Dendritic cell treated with granulocyte-macrophage colony-stimulating factor and Interleukin-4, amounts not matched to agents 40 ng/mL and 50 ng/mL, for 4 days (primary cell): ENCODE data around the gene COL24A1.

Experiments used
- H3K27ac Mint-ChIP-seq: one replicate; pipeline ENCODE4 v1.8.0; 2022; ENCODE audit warnings: mild to moderate bottlenecking, mixed read lengths
- H3K27me3 Mint-ChIP-seq: one replicate; pipeline ENCODE4 v1.8.0; 2022; ENCODE audit warnings: mild to moderate bottlenecking, mixed read lengths
- H3K36me3 Mint-ChIP-seq: one replicate; pipeline ENCODE4 v1.8.0; 2022; ENCODE audit warnings: low read depth, mixed read lengths
- H3K4me1 Mint-ChIP-seq: one replicate; pipeline ENCODE4 v1.8.0; 2022; ENCODE audit warnings: low read depth, mixed read lengths
- H3K4me3 Mint-ChIP-seq: one replicate; pipeline ENCODE4 v1.8.0; 2022; ENCODE audit warnings: mild to moderate bottlenecking, moderate library complexity, mixed read lengths
- H3K9me3 Mint-ChIP-seq: one replicate; pipeline ENCODE4 v1.8.0; 2022; ENCODE audit warnings: mixed read lengths
- intact Hi-C: fragments of 100-400 bp; cut with micrococcal nuclease; formaldehyde crosslinking; loops from one replicate; pipeline ENCODE4 v1.15.0; 2022

COL24A1 gene

DNA sequence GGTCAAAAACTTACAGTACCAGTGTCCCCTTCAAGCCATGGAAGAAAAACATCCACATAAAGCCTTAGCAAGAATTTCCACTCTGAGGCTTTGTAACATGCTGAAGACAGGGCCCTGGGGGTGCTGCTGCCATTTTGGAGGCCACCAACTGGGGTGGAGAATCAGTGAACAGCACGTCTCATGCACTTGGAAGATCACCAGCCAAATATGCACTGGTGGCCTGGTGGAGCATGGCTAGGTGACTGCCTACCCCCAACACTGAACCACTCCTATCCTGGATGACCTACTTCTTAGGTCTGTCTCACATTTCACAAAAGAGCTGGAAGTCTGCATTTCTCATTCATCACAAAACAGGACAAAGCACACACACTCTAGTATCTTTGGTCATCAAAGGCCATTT is 126.4 kb downstream of the COL24A1 start:
- no peak overlapping the region for H3K4me3 Mint-ChIP-seq
- H3K36me3 Mint-ChIP-seq, result no peaks in the 10 kb centered on the region
- intact Hi-C loops, result no loop called here
- H3K27me3 Mint-ChIP-seq, result no peaks in the 10 kb centered on the region
- peaks cover 6% of the 10 kb centered on the region for H3K9me3 Mint-ChIP-seq
- H3K4me1 Mint-ChIP-seq, result no peaks in the 10 kb centered on the region
- H3K27ac Mint-ChIP-seq, result no peak overlapping the region

- H3K4me3 Mint-ChIP-seq, result no peak overlapping the region
- H3K9me3 Mint-ChIP-seq, result no peaks in the 10 kb centered on the region
- H3K27ac Mint-ChIP-seq, result no peak overlapping the region
- H3K4me1 Mint-ChIP-seq, result no peaks in the 10 kb centered on the region
- no peaks in the 10 kb centered on the region for H3K27me3 Mint-ChIP-seq
- H3K36me3 Mint-ChIP-seq, result no peaks in the 10 kb centered on the region
- intact Hi-C loops, result loop anchor here (2.0 kb wide), 1 partner anchor 124 kb away; no protein-coding TSS in a partner anchor
Measured at GRCh38 chr1:86018283-86018923, 138.2 kb downstream of the COL24A1 start.

DNA sequence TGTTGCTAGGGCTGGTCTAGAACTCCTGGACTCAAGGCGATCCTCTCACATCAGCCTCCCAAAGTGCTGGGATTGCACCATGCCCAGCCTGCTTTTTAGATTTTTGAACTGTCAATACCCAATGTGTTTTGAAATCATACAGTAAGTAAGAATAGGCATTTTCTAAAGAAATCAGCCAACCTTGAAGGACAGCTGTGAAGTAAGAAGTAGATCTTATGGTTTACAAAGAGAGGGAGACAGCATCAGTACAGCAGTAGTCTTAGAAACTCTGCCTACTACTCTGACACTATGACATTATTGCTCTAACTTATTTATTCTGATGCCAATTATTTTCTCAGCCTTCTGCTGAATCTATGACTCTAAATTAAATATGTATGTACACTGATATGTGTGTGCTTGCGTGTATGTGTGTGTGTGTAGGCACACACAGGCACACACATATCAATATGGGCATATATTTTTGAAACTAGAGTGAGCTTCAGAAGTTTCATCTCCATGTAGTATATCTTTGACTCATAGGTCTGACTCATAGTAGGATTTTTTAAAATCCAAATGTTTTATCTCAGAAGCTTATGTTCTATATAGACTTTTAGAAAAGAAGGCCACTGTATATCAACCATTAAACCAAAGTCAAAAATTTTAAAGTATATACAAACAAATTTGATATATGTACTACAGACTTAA is 140.4 kb downstream of the COL24A1 start:
- Mint-ChIP-seq H3K4me1 (no peaks in the 10 kb centered on the region), H3K4me3 (no peak overlapping the region), H3K36me3 (no peaks in the 10 kb centered on the region), H3K27ac (no peak overlapping the region), H3K9me3 (no peaks in the 10 kb centered on the region), H3K27me3 (no peaks in the 10 kb centered on the region)
- intact Hi-C loops, result no loop called here

DNA sequence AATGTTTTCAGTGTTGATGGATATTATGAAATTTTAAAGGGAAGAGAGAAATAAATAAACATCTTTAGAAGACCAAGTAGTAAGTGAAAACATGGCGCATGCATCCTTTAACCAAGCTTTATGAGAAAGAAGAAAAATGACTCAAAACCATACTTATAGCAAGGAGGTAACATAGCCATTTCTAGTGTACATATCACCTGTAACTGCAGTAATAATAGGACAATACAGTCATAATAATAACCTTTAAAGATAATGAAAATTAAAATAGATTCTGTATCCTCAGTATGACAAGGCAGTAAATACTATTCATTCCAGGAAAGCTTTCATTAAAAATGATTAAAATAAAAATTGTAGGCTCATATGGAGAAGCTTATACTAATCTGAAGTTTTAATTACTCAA is 141.2 kb downstream of the COL24A1 start:
- intact Hi-C loops, result no loop called here
- Mint-ChIP-seq H3K4me3 (no peak overlapping the region), H3K27me3 (no peaks in the 10 kb centered on the region), H3K27ac (no peak overlapping the region), H3K4me1 (no peaks in the 10 kb centered on the region), H3K9me3 (no peaks in the 10 kb centered on the region), H3K36me3 (no peaks in the 10 kb centered on the region)

- Mint-ChIP-seq H3K4me1 (no peaks in the 10 kb centered on the region), H3K9me3 (peaks cover 10% of the 10 kb centered on the region), H3K36me3 (peaks cover 5% of the 10 kb centered on the region), H3K27ac (no peak overlapping the region), H3K4me3 (no peak overlapping the region), H3K27me3 (no peaks in the 10 kb centered on the region)
- intact Hi-C loops, result no loop called here
Measured at GRCh38 chr1:86000601-86001000, 156.0 kb downstream of the COL24A1 start.

- Mint-ChIP-seq H3K27me3 (no peaks in the 10 kb centered on the region), H3K27ac (no peak overlapping the region), H3K4me3 (no peak overlapping the region), H3K36me3 (no peaks in the 10 kb centered on the region), H3K4me1 (peaks cover 3% of the 10 kb centered on the region), H3K9me3 (no peaks in the 10 kb centered on the region)
- intact Hi-C loops, result no loop called here
Measured at GRCh38 chr1:85998105-85998855, 158.3 kb downstream of the COL24A1 start.

DNA sequence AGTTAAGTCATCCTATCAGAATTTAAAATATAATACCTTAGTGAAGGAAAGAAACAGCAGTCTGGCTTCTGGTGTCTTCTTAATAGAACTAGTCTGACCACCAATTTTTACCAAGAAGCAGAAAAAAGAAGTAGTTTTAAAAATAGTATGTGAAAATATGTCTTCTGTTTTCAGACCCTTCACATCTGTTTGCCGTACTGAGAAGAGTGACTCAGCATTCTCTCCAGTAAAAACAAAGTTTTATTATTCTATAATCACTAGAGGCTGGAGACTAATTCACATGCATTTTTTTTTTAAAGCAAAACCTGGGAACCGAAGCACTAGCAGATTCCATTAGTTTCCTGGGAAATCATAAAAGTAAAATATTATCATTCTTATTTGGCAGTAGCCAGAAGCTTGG is 163.8 kb downstream of the COL24A1 start:
- no peaks in the 10 kb centered on the region for H3K27me3 Mint-ChIP-seq
- intact Hi-C loops, result no loop called here
- H3K27ac Mint-ChIP-seq, result peak overlapping the region; percentile 30
- peaks cover 18% of the 10 kb centered on the region for H3K4me1 Mint-ChIP-seq
- no peaks in the 10 kb centered on the region for H3K36me3 Mint-ChIP-seq
- no peaks in the 10 kb centered on the region for H3K9me3 Mint-ChIP-seq
- H3K4me3 Mint-ChIP-seq, result no peak overlapping the region

- H3K4me1 Mint-ChIP-seq, result peaks cover 18% of the 10 kb centered on the region
- peak overlapping the region; percentile 2 for H3K27ac Mint-ChIP-seq
- H3K27me3 Mint-ChIP-seq, result no peaks in the 10 kb centered on the region
- intact Hi-C loops, result no loop called here
- H3K36me3 Mint-ChIP-seq, result no peaks in the 10 kb centered on the region
- H3K4me3 Mint-ChIP-seq, result no peak overlapping the region
- H3K9me3 Mint-ChIP-seq, result no peaks in the 10 kb centered on the region
Measured at GRCh38 chr1:85991261-85991660, 165.3 kb downstream of the COL24A1 start.

DNA sequence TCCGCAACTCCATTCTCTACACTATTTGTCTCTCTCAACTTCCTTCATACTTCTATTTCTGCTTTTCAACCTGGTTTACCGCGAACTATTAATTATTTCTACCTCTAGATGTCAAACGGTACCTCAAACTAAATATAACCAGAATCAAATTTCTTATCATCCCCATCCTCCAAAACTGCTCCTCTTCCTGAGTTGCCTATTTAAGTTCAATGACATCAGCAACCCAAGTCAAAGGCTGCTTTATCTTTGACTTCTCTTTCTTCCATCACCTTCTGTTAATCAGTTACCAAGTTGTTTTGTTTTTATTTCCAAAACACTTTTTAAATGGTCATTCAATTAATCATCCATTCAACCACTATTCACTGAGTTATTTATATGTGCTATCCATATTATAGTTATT is 171.9 kb downstream of the COL24A1 start:
- Mint-ChIP-seq H3K27me3 (no peaks in the 10 kb centered on the region), H3K4me3 (no peak overlapping the region), H3K36me3 (no peaks in the 10 kb centered on the region), H3K4me1 (peaks cover 5% of the 10 kb centered on the region), H3K9me3 (peaks cover 5% of the 10 kb centered on the region), H3K27ac (no peak overlapping the region)
- intact Hi-C loops, result no loop called here

- H3K4me1 Mint-ChIP-seq, result peaks cover 5% of the 10 kb centered on the region
- peaks cover 18% of the 10 kb centered on the region for H3K9me3 Mint-ChIP-seq
- no peak overlapping the region for H3K4me3 Mint-ChIP-seq
- H3K36me3 Mint-ChIP-seq, result no peaks in the 10 kb centered on the region
- intact Hi-C loops, result no loop called here
- H3K27me3 Mint-ChIP-seq, result no peaks in the 10 kb centered on the region
- H3K27ac Mint-ChIP-seq, result no peak overlapping the region
Measured at GRCh38 chr1:85983316-85983715, 173.3 kb downstream of the COL24A1 start.

DNA sequence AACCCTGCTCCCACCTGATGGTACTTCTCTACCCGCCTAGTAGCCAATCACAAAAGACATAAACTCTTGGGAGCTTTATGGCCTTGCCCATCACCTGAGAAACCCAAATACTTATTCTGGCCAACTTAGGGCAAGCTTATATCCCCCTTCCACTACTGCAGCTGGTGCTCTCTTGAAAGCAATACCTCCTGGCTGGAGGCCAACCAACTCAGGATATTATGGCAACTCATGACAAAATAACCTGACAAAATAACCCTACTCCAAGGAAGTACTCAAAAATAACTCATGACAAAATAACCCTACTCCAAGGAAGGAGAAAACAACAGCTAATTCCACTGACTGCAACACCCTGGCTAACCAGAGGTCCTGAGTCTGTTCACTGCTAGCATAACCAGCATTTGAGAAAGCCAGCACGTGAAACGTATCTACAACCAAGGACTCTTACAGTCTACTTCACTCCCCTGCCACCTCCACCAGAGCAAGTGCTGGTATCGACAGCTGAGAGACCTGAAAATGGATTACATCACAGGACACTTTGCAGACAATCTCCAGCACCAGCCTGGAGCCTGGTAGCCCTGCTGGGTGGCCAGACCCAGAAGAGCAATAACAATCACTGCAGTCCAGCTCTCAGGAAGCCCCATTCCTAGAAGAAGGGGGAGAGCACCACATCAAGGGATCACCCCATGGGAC is 179.9 kb downstream of the COL24A1 start:
- no peak overlapping the region for H3K4me3 Mint-ChIP-seq
- H3K9me3 Mint-ChIP-seq, result peaks cover 32% of the 10 kb centered on the region
- intact Hi-C loops, result no loop called here
- H3K4me1 Mint-ChIP-seq, result no peaks in the 10 kb centered on the region
- no peaks in the 10 kb centered on the region for H3K36me3 Mint-ChIP-seq
- no peaks in the 10 kb centered on the region for H3K27me3 Mint-ChIP-seq
- no peak overlapping the region for H3K27ac Mint-ChIP-seq

GRCh38 chr1:85975912-85976371 is 180.6 kb downstream of the COL24A1 start:
- no peaks in the 10 kb centered on the region for H3K4me1 Mint-ChIP-seq
- intact Hi-C loops, result no loop called here
- no peaks in the 10 kb centered on the region for H3K27me3 Mint-ChIP-seq
- no peak overlapping the region for H3K4me3 Mint-ChIP-seq
- no peaks in the 10 kb centered on the region for H3K36me3 Mint-ChIP-seq
- H3K27ac Mint-ChIP-seq, result no peak overlapping the region
- peaks cover 32% of the 10 kb centered on the region for H3K9me3 Mint-ChIP-seq

DNA sequence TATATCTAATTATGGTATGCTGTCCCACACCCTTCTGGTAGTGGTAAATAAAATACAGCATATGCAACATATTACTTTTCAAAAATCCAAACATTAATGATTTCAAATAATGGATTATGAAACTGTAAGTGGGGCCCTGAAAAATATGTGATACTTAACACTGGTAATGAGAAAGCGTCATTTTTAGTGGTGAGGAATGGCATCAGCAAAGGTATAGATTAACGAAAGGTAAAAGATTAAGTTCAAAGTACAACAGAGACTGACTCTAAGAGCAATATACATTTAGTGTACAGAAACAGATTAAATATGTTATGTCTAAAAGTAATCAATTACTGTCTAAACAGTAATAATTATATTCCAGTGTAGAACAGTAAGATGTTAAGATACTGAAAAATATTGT is 194.1 kb downstream of the COL24A1 start:
- Mint-ChIP-seq H3K4me1 (no peaks in the 10 kb centered on the region), H3K27me3 (no peaks in the 10 kb centered on the region), H3K4me3 (no peak overlapping the region), H3K27ac (no peak overlapping the region), H3K36me3 (no peaks in the 10 kb centered on the region), H3K9me3 (no peaks in the 10 kb centered on the region)
- intact Hi-C loops, result no loop called here

GRCh38 chr1:85957760-85958159 is 198.8 kb downstream of the COL24A1 start:
- no peak overlapping the region for H3K4me3 Mint-ChIP-seq
- intact Hi-C loops, result no loop called here
- no peaks in the 10 kb centered on the region for H3K36me3 Mint-ChIP-seq
- no peaks in the 10 kb centered on the region for H3K9me3 Mint-ChIP-seq
- no peak overlapping the region for H3K27ac Mint-ChIP-seq
- H3K4me1 Mint-ChIP-seq, result no peaks in the 10 kb centered on the region
- no peaks in the 10 kb centered on the region for H3K27me3 Mint-ChIP-seq
